NCI-H748 (cell line): ENCODE data around the gene CHL1.

Experiments
- DNase-seq: peaks from one replicate; lab custom pipeline; 2025; ENCODE audit not compliant: unreplicated experiment; lab: John Stamatoyannopoulos, UW

The CHL1 gene, protein sequence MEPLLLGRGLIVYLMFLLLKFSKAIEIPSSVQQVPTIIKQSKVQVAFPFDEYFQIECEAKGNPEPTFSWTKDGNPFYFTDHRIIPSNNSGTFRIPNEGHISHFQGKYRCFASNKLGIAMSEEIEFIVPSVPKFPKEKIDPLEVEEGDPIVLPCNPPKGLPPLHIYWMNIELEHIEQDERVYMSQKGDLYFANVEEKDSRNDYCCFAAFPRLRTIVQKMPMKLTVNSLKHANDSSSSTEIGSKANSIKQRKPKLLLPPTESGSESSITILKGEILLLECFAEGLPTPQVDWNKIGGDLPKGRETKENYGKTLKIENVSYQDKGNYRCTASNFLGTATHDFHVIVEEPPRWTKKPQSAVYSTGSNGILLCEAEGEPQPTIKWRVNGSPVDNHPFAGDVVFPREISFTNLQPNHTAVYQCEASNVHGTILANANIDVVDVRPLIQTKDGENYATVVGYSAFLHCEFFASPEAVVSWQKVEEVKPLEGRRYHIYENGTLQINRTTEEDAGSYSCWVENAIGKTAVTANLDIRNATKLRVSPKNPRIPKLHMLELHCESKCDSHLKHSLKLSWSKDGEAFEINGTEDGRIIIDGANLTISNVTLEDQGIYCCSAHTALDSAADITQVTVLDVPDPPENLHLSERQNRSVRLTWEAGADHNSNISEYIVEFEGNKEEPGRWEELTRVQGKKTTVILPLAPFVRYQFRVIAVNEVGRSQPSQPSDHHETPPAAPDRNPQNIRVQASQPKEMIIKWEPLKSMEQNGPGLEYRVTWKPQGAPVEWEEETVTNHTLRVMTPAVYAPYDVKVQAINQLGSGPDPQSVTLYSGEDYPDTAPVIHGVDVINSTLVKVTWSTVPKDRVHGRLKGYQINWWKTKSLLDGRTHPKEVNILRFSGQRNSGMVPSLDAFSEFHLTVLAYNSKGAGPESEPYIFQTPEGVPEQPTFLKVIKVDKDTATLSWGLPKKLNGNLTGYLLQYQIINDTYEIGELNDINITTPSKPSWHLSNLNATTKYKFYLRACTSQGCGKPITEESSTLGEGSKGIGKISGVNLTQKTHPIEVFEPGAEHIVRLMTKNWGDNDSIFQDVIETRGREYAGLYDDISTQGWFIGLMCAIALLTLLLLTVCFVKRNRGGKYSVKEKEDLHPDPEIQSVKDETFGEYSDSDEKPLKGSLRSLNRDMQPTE (N-terminal part only)

DNA sequence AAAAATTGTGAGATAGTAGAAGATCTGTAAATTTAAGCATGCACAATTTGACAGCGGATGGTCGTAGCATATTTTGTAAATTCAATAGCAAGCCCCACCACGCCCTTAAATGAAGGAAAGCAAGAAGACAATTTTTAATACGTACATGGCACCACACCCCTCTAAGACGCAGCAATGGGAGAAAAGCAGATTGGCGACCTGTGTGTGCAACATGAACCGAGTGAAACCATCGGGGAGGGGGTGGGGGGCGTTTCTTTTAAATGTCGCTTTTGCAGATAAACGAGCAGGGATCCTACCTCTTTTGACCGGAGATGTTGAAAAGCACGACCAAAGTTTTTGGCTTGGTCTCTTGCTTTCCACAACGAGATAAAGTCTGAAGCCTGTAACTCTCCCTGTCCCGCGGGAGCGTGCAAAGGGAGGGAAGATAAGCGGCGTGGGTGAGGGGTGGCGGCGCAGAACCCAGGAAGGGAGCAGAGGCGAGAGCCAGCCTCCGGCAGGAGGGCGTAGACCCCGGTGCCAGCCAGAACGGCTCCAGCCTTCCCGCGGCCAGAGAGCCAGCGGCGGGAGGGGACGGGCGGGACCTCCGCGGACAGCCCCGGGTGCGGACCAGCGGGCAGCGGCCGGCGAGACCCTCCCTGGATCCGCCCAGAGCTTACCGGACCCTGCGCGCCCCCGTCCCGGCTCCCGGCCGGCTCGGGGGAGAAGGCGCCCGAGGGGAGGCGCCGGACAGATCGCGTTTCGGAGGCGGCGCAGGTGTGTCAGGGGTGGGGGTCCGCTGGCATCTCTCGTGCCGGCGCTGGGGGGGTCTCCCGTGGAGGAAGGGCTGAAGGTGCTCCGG, at the start of gene CHL1:
Gene CHL1 (plus strand): TSS at position 453 of the 838 bp plus-strand sequence. CDS start 123,014 bp downstream, outside the sequence.
- DNase-seq, result peak; percentile 76

DNA sequence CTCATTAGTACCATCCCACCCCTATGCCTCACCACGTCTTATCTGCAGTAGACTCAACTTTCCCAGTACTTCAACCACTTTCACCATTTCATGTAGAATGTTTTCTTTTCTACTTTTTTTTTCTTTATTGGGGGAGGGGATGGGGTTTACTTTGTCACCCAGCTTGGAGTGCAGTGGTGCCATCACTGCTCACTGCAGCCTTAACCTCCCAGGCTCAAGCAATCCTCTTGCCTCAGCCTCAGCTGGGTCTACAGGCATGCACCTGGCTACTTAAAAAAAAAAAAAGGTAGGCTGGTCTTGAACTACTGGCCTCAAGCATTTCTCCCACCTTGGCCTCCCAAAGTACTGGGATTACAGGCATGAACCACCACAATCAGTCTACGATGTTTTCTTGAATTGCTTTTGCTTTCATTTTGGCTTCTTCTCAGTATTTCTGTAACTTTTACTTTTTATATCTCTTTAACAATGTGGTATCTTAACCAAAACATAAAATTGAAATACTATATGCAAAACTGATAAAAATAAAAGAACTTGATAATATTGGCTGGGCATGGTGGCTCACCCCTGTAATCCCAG, 44.9 kb upstream of the CHL1 start:
- DNase-seq, result no peak

DNA sequence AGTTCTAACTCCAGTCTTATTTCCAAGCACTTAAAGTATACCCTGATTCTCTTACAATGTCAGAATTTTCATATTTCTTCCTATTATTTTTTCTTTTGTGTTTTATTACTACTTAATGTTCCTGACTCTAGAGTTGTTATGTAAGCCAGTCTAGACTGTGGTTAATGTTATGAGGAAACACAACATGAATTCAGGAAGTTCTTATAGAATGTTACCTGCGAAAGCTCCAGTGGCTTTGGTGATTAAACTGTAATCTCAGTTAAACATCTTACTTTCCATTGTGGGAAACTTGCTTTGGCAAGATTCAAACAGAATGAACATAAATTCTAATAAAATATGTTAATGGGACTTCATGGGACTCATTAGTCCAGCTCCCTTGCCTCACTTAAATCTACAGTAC, 36.6 kb upstream of the CHL1 start:
- DNase-seq, result no peak

DNA sequence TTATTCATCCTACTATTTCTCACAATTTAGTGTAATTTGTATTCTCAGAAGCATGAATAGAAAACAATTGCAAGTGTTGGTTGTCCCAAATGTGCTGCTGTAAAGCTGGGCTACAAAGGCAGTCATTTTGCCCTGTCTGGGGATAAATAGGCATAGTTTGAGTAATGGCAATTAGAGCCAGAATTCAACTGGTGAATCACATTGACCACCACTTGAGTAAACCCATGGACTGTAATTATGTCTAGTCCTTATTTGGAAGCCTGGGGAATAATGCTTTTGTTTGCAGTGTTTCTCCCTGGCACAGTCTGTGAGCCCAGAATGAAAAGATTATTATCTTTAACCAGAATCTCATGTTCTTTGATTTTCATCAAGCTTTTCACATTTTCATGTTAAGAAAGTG, 30.5 kb upstream of the CHL1 start:
- peak; percentile 86 for DNase-seq

DNA sequence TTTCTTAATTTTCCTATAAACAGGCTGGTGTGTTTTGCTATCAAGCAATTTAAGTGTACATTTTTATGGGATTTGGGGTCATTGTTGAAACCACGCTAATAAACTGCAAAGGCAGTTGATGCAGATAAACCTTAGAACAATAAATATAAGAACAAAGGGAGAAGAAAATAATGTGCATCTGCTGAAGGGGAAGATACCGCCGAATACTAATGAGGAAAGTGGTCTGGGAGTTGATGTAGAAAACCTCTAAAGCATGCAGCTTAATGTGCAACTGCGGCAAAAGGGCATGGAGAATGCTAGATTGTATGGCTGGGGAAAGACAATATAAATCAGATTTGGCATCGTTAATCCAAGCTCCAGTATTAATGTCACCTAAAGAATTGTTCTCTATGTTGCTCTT, 29.8 kb upstream of the CHL1 start:
- peak; percentile 35 for DNase-seq

DNA sequence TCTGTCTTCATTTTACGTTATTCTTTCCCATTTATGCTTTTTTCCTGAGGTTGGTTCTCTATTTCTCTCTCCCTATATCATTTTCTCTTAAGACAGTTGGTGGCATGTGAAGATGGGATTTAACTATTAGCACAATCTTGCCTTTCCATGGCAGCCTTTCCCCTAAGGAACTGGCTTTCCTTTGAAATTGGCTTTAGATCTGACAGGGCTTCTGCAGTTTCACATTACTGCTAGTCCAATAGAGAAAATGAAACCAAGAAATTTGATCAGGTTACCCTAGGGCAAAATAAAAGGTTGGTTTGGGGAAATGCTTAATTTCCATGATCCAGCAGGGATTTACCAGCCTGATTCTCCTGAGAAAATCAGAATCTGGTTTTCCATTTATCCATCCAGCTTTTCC, 22.7 kb upstream of the CHL1 start:
- no peak for DNase-seq

DNA sequence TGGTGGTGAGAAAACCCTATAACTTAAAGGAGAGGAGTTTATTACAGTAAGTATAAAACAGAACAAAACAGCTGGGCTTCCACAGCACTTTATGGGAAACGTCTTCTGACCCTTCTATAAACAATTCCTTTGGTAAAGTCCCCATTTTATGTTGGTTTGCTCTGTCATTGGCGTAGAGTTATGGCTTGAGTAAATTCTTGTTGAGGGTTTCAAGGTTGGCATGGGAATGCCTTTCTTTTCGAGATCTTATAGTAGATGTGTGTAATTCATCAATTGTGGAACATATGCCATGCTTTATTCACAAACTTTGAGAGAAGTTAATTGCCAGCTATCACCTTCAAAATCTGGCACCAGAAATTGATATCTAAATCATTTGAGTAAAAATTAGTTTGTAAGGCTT, 11.6 kb upstream of the CHL1 start:
- DNase-seq, result no peak

DNA sequence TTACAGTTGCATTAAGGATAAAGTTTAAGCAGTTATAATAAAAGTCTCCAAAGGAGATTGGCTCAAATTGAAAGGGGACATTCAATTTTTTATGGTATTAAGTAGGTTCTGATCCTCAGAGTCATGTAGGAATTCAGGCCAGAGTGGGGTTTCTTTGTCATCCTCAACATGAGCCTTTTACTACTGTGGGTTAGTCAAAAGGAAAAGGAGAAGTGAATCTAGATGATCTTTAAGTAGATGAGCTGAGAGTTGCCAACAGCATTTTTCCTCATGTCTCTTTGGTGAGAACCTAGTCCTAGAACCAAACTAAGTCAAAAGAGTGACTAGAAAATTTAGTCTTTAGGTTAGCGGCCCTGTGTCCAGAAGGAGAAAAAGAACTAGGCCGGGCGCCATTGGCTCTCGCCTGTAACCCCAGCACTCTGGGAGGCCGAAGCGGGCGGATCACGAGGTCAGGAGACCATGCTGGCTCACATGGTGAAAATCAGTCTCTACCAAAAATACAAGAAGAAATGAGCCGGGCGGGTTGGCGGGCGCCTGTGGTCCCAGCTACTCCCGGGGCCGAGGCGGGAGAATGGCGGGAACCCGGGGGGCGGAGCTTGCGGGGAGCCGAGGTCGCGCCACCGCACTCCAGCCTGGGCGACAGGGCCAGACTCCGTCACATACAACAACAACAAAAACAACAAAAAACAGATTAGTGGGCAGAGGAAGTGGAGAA, 4.2 kb upstream of the CHL1 start:
- no peak for DNase-seq

DNA sequence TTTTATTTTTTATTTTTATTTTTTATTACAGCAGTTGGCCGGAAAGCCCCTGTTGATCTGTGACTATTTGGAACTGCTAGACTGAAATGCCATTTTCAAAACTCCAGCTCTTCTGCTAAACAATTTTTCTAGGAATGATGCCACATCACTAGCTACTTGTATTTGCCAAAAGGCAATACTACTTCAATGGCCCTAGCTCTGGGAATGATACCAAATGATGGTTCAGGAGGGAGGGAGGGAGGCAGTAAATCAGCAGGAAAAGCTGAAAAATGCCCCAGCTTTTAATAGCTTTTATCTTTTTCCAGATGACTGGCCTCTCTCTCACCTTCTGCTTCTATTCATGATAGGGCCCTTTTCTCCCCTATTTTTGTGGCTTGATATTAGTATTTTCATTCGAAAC, 2.6 kb upstream of the CHL1 start:
- DNase-seq, result no peak

DNA sequence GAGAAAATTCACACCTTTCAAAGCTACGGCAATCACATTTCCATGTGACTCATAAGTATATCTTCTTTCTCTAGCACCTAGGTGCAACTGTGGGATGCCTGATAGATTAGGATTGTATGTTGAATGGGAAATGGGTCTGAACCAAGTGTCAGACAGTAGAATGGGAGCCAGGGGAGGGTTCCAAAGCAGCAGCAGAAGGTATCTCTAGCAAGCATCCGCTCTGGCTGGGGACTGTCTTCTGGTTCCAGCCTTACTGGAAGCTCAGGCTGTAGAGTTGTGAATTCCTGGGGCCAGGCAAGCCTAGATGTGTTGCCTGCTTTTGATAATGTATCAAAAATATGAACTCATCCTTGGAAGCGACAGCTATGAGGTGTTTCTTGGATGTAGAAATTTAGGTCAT, 2.1 kb upstream of the CHL1 start:
- DNase-seq, result no peak

DNA sequence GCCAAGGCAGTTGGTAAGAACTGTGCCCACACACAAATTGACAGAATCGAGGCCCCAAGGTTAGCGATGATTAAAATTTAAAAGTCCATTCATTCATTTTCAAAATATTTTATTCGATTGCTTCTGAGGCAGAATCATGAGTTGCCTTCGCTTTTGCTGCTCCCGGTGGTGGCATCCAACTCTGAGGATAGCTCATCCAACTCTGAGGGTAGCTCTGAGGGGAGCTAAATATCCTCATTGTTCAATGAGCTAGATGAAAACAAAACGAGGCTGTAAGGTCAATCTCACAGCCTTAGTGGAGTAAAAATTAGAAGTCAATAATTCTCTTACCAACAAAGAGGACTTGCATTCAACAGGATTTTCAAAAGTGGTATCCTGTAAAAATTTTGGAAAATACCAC, 897 bp upstream of the CHL1 start:
- peak; percentile 49 for DNase-seq

DNA sequence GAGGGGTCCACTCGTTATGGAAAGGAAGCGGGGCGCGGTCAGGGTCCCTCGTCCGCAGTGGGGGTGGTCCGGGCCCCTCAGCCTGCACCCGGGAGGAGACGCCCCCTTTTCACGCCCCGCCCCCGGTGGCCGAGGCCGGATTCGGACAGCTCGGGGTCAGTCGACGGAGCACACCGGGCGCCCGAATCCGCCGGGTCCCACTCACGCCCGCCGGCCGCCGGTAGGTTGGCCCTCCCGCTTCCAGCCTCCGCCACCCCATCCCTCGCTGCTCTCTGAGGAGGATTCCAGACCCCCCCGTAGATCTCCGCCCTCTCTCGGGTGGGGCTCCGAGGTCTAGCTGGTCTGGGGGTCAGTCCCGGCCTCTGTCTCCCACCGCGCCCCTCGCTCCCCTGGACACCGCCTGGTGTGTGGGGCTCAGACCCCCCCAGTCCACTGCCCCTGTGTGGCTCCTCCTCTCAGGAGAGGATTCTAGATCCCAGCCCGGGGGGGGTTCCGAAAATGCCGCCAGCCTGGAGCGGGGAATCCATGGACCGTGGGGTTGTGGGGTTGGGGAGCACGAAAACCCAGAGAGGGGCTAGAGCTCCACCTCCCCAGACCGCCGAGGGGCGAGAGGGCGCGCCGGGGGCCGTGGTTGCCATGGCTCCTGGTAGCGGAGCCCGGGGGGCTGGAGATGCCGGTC, 725 bp downstream of the CHL1 start:
- DNase-seq, result peak; percentile 61

DNA sequence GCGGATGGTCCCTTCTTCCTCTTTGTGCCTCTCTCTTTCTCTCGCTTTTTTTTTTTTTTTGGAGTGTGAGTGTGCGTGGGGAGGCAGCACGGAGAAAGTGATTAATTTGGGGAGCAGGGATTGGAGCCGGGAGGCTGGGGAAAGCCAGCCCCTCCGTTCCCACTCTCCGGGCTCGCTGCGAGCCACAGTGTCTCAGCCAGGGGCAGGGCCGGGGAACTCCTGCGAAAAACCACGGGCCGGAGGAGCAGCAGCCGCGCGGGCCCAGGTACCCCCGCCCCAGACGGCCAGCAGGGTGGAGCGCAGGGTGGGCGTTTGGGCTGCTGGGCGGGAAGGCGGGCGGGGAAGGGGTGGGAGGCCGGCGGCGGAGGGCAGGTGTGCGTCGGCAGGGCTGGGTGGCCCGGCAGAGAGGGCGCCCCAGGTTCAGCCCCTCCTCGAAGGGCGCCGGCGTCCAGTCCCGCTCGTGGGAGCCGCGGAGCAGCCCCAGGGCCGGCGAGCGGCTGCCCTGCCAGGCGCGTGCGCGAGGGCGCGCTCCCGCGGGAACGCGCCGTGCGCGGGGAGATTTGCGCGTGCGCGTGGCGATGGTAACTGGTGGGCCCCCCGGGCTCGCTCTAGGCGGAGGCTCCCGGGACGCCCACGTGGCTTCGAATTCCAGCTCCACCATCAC, 1.4 kb downstream of the CHL1 start:
- peak; percentile 77 for DNase-seq

DNA sequence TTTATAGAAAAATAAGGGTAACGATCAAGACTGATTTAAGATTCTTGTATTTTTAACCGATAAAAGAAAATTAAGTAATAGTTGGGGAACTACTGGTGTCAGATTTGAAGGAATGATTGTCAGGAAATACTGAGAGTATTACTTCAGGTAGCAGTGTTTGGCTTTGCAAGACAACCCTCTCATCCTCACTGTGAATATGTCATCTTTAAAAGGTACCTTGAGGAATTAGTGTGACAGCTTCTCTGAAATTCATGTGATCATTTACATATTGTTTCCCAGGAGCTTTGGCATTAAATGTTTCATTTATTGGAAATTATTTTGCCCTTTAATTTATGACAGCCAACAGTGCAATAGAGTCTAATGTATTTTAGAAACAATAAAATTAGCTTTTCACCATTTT, 3.3 kb downstream of the CHL1 start:
- DNase-seq, result no peak

DNA sequence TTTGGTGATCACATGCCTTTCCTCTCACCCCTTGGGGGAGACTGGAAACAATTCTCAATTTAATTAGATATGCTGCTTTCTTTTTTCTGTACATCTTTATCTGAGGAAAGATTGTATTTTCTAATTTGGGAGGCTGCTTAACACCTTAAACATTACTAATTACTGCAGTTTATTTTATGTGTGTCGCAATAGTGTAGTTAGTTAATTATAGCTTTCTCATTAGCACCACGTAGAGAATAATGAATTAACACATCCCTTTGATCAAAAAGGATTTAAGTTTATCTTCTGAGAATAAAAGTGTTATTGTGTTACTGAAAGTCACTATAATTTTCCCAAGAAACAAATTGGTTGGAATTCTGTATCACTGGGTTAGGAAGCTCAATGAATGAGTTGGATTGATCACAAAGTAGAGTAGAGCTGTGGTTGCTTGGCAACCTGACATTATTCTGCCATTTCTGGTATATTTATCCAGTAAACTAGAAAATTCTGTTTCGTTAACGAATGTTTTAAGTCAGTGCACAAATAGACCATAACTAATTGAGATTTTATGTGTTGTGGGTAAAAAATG, 4.3 kb downstream of the CHL1 start:
- DNase-seq, result no peak

DNA sequence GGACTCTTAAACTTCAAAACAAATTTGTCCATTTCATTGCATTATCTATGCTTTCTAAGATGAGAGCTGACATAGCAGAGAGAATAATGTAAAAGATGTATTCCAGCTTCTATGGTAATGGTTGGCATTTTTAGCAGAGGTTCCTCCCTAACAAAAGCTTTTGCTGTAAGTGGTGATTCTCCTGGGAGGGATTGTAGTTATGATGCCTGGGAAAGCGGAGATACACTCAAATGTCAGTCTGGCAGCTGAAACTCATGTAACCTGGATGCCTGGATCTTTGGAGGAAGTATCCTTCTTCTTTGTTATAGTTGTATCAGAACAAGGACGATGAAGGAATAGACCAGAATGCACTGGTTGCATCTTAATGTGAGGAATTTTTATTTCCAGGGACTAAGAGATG, 7.5 kb downstream of the CHL1 start:
- DNase-seq, result no peak

DNA sequence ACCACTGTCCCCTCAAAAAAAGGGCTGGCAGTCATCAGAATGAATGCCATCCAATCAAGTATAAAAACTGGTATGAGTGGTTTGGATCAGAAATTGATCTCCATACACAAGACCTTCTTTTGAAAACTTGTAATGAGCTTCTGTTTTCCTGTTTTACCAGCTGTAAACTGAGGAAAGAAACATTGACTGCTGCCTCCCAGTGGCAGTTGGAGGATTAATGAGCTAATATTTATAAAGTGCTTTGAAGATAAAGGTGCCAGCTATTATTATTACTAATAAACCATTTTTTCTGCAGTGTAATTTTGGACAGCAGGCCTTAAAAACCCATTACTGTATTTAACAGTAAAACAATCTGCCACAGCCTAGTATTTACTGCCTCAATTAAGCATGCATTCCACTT, 11.4 kb downstream of the CHL1 start:
- no peak for DNase-seq

DNA sequence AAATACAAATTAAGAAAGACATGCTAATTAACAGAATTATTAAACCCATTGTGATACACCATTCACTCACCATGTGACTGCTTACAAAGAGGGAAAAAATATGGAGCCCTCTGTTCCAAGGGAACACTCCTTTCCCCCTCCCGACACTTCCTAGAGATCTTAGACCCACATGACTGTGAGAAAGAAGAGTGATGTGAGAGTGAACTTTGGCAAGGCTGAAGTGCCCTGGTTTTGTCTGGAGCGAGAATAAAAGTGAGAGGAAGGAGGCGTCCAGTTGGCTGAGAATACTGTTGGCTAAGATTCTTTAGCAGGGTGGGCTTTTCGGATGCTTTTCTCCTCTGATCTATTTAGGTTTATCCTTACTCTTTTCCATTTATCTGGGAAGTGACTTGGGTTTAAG, 14.1 kb downstream of the CHL1 start:
- no peak for DNase-seq
